ENCODE measurements around the gene AMER1. TPM values are rescaled to one million over a fixed set of nuclear protein-coding genes. Genes with fewer than 3 reads are reported as not detected.
A peak's percentile ranks its signal among the peaks of the same experiment; 100 is the strongest.

Gene AMER1
- total and polyA plus RNA-seq, 2 of the 8 experiments (the other 6 are each of a cell fraction or from before 2014, with no cell fraction given) = 3.3 to 9.4 TPM

- Histone ChIP-seq H3K79me2 (ENCODE audit: control insufficient read depth in 1 of 2, insufficient read depth in 2 of 2, low read length in 2 of 2) (no peaks in the 10 kb centered on the region), H2AK5ac (ENCODE audit: low read depth, low read length) (no peak overlapping the region), H2BK120ac (replicated peaks; ENCODE audit: low read depth, low read length) (no peak overlapping the region), H2BK15ac (ENCODE audit: low read length) (no peak overlapping the region), H3K23ac (ENCODE audit: insufficient read length) (no peak overlapping the region), H3K27me3 (replicated peaks in 1 of 4; ENCODE audit: control insufficient read depth in 3 of 4, extremely low read depth in 1 of 4, insufficient read depth in 3 of 4, low read length in 3 of 4) (peaks cover 0 to 9% (median 7%) of the 10 kb centered on the region in 4 experiments; a peak in 3 of 7 replicates), H4K8ac (ENCODE audit: extremely low read depth, insufficient read depth, low read length) (no peak overlapping the region), H3K4me2 (ENCODE audit: insufficient read depth in 1 of 2, low read depth in 2 of 2, low read length in 2 of 2) (peak overlapping the region; percentile 68 to 87), H4K5ac (ENCODE audit: insufficient read length, low read depth, low read length) (no peak overlapping the region), H2BK12ac (ENCODE audit: low read depth, low read length) (no peak overlapping the region), H3K36me3 (ENCODE audit: control insufficient read depth in 2 of 4, insufficient read depth in 4 of 4, low read length in 3 of 4) (no peaks in the 10 kb centered on the region), H3K4me3 (ENCODE audit: extremely low read depth in 1 of 4, insufficient read depth in 2 of 4, low read depth in 3 of 4, low read length in 4 of 4) (peak overlapping the region; percentile 47 to 75 (median 54); a peak in 5 of 8 replicates), H3K27ac (ENCODE audit: low read depth, low read length) (no peak overlapping the region), H2BK20ac (ENCODE audit: low read length) (no peak overlapping the region), H3K9me3 (ENCODE audit: insufficient read depth in 2 of 2, low read depth in 1 of 2, low read length in 1 of 2) (no peaks in the 10 kb centered on the region), H4K91ac (replicated peaks; ENCODE audit: insufficient read length, low read length) (no peak overlapping the region), H3K23me2 (ENCODE audit: low read depth, low read length) (peaks cover 3% of the 10 kb centered on the region; the same call in 1 of the 2 replicates), H2BK5ac (ENCODE audit: low read depth, low read length) (no peak overlapping the region), H3K4ac (replicated peaks; ENCODE audit: insufficient read length, low read depth, low read length) (no peak overlapping the region), H3K56ac (replicated peaks; ENCODE audit: insufficient read length, low read depth, low read length) (no peak overlapping the region), H3K14ac (ENCODE audit: insufficient read length) (no peak overlapping the region), H2AFZ (ENCODE audit: low read length) (peak overlapping the region; percentile 70; the same call in 1 of the 2 replicates), H3K79me1 (ENCODE audit: low read depth, low read length) (no peaks in the 10 kb centered on the region), H4K20me1 (replicated peaks in 1 of 2; ENCODE audit: control insufficient read depth in 1 of 2, insufficient read depth in 2 of 2, low read length in 2 of 2) (peaks cover 3 to 8% of the 10 kb centered on the region in 2 experiments), H3K4me1 (replicated peaks in 1 of 4; ENCODE audit: control insufficient read depth in 3 of 4, insufficient read depth in 4 of 4, low read length in 3 of 4) (peaks cover 0 to 5% (median 0%) of the 10 kb centered on the region in 4 experiments; a peak in 3 of 7 replicates), H3K9ac (replicated peaks in 1 of 4; ENCODE audit: extremely low read depth in 1 of 4, low read depth in 3 of 4, low read length in 3 of 4) (no peak overlapping the region), H3K18ac (ENCODE audit: extremely low read depth, low read length) (no peak overlapping the region)
- FAIRE-seq (no peak), DNase-seq (ENCODE audit: low read depth in 1 of 2, low spot score in 2 of 2) (no peak)
- WGBS, 2 experiments (ENCODE audit: extremely low coverage in 1 of 2, insufficient coverage in 1 of 2, insufficient read length in 1 of 2, insufficient replicate concordance in 2 of 2, low coverage in 1 of 2, low lambda C conversion rate in 2 of 2, missing lambda C conversion rate in 1 of 2) = 80% methylated on average over 1 of the region's 5 CpGs; no CpG with 5 or more reads in 1 of the 2 experiments
- ChIA-PET CTCF (ENCODE audit: partially characterized antibody) (interaction anchor here (0.9 to 2.4 kb wide), 3 partner anchors 55 to 274 kb away, joined by 3 to 5 read pairs (median 3); no protein-coding TSS in a partner anchor), POLR2A (ENCODE audit: partially characterized antibody) (no interaction called here)
- TF ChIP-seq NRF1 (IDR thresholded peaks at IDR 0.05; ENCODE audit: low read depth, low read length) (no peak), GABPA (IDR thresholded peaks at IDR 0.05; ENCODE audit: borderline replicate concordance, insufficient read depth, low read length) (no peak), KDM5A (IDR thresholded peaks at IDR 0.05; ENCODE audit: low read length) (no peak), RNF2 (IDR thresholded peaks at IDR 0.05; ENCODE audit: borderline replicate concordance, low read depth, low read length, missing control alignments, poor library complexity, severe bottlenecking) (no peak), JUND (IDR thresholded peaks at IDR 0.05; ENCODE audit: low read length) (no peak), SIRT6 (IDR thresholded peaks at IDR 0.05; ENCODE audit: low read length) (no peak), E2F6 (IDR thresholded peaks at IDR 0.05) (no peak), CBX8 (IDR thresholded peaks at IDR 0.05; ENCODE audit: borderline replicate concordance, low read depth, low read length) (no peak), SIN3A (conservative IDR thresholded peaks at IDR 0.05 in 1 of 2, IDR thresholded peaks at IDR 0.05 in 1 of 2; ENCODE audit: low read depth in 1 of 2, low read length in 2 of 2) (no peak), TAF1 (IDR thresholded peaks at IDR 0.05; ENCODE audit: low read depth, low read length) (no peak), ASH2L (IDR thresholded peaks at IDR 0.05; ENCODE audit: low read length) (no peak), KDM1A (IDR thresholded peaks at IDR 0.05; ENCODE audit: borderline replicate concordance, low read length) (no peak)
Measured at GRCh38 chrX:64206556-64207162, 1.2 kb upstream of the AMER1 start.

Measured in H1 (cell line).